ENCODE data around the gene IL1R1. TPM values are rescaled to one million over a fixed set of nuclear protein-coding genes. Genes with fewer than 3 reads are reported as not detected.

IL1R1 gene
- total and polyA plus RNA-seq, 10 of the 15 experiments (the other 5 are each of a cell fraction or from before 2014, with no cell fraction given) = 0.17 to 13.2 (median 0.53) TPM

DNA sequence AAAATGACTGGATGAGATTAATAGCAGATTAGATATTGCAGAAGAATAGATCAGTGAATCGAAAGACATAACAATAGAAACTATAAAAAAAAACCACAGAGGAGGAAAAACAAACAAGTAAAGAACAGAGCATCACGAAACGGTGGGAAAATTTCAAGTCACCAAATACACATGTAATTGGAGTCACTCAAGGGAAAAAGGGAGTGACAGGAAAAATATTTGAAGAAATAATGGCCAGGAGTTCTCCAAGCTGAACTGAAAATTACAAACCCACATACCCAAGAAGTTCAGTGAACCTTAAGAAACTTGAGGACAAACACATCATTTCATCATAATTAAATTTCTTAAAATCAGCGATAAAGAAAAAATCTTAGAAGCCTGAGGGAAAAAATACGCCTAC is 11.0 kb upstream of the IL1R1 start (continued):
- TF ChIP-seq MLLT1 (IDR thresholded peaks at IDR 0.05) (no peak), SP1 (IDR thresholded peaks at IDR 0.05; ENCODE audit: low read depth, low read length) (no peak), RBBP5 (conservative IDR thresholded peaks at IDR 0.05) (no peak), BCL11A (IDR thresholded peaks at IDR 0.05; ENCODE audit: low read depth, low read length) (no peak), MYB (IDR thresholded peaks at IDR 0.05; ENCODE audit: borderline replicate concordance, low read depth, low read length) (no peak), MEF2A (IDR thresholded peaks at IDR 0.05; ENCODE audit: insufficient read depth, low read depth, low read length) (no peak), TCF3 (IDR thresholded peaks at IDR 0.05; ENCODE audit: borderline replicate concordance, insufficient read depth, low read depth, low read length) (no peak), CHD2 (IDR thresholded peaks at IDR 0.05; ENCODE audit: borderline replicate concordance, low read depth, low read length) (no peak)

DNA sequence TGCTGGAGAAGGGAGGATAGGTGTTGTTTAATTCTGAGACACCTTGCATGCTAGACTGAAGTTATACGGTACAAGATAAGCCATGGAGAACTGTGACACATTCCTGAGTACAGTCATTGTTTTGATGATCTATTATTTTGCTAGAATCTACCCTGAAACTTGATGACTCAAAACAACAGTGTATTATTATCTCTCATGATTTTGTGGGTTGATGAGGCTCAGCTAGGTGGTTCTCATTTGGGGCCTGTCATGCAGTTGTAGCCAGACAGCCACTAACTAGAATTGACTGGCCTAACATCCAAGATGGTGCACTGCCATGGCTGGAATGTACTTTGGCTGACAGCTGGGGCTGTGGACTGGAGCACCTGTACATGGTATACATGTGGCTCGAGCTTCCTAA is 5.4 kb upstream of the IL1R1 start:
- H3K4me3 ChIP-seq = no peak overlapping the region
- POLR2A ChIA-PET = interaction anchor here (1.4 kb wide), 1 partner anchor 11 kb away, joined by 3 read pairs; no protein-coding TSS in a partner anchor
- TF ChIP-seq, protein P1, sequence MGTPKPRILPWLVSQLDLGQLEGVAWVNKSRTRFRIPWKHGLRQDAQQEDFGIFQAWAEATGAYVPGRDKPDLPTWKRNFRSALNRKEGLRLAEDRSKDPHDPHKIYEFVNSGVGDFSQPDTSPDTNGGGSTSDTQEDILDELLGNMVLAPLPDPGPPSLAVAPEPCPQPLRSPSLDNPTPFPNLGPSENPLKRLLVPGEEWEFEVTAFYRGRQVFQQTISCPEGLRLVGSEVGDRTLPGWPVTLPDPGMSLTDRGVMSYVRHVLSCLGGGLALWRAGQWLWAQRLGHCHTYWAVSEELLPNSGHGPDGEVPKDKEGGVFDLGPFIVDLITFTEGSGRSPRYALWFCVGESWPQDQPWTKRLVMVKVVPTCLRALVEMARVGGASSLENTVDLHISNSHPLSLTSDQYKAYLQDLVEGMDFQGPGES (IDR thresholded peaks at IDR 0.05) = no peak
- TF ChIP-seq KAT2A (conservative IDR thresholded peaks at IDR 0.05; ENCODE audit: control insufficient read depth, low read depth, low read length) (no peak), RUNX3 (IDR thresholded peaks at IDR 0.05; ENCODE audit: low read length) (peak; percentile 29; the same call in 1 of the 2 replicates), BCL11A (IDR thresholded peaks at IDR 0.05; ENCODE audit: low read depth, low read length) (0 out of 2 replicates have a peak, but pooled peaks have one; percentile 15)
- CTCF ChIA-PET = interaction anchor here (0.5 to 2.6 kb wide), 8 partner anchors 15 to 103 kb away, joined by 3 to 12 read pairs (median 3); no protein-coding TSS in a partner anchor
- H2AFZ ChIP-seq (ENCODE audit: control insufficient read depth, low read depth, low read length) = no peak overlapping the region
- FAIRE-seq (no peak), ATAC-seq (peak; percentile 69), DNase-seq (ENCODE audit: low read depth, low spot score) (no peak)
- no peaks in the 10 kb centered on the region for H4K20me1 ChIP-seq (ENCODE audit: control insufficient read depth, insufficient read depth)
- H3K9ac ChIP-seq (ENCODE audit: control insufficient read depth, insufficient read depth, low read length) = no peak overlapping the region
- intact Hi-C loops (cut with micrococcal nuclease; ENCODE audit: unreplicated experiment) (no loop called here), in situ Hi-C loops (cut with MboI) (no loop called here)
- RAD21 ChIA-PET (ENCODE audit: unreplicated experiment) = interaction anchor here (1.2 to 2.0 kb wide), 3 partner anchors 29 to 54 kb away, joined by 3 to 6 read pairs (median 4); no protein-coding TSS in a partner anchor
- H3K4me2 ChIP-seq (ENCODE audit: control insufficient read depth, insufficient read depth) = no peak overlapping the region
- no peaks in the 10 kb centered on the region for H3K79me2 ChIP-seq (ENCODE audit: control insufficient read depth, insufficient read depth, low read length)
- BruUV-seq (replicated peaks) = no TSS peak
- 0% methylated on average over 2 of the region's 2 CpGs for WGBS (ENCODE audit: insufficient coverage, insufficient replicate concordance, low lambda C conversion rate, missing lambda C conversion rate)
- peaks cover 6% of the 10 kb centered on the region; the same call in 2 of the 3 replicates for H3K9me3 ChIP-seq (replicated peaks; ENCODE audit: control insufficient read depth, insufficient read depth, low read length)
- SMC1A ChIA-PET (ENCODE audit: uncharacterized antibody, unreplicated experiment) = interaction anchor here (0.8 to 2.0 kb wide), 9 partner anchors 9 to 55 kb away, joined by 3 to 6 read pairs (median 4); no protein-coding TSS in a partner anchor
- no peaks in the 10 kb centered on the region for H3K36me3 ChIP-seq (ENCODE audit: control insufficient read depth in 2 of 2, insufficient read depth in 2 of 2, low read length in 1 of 2)
- no peak overlapping the region for H3K27ac ChIP-seq (ENCODE audit: control insufficient read depth, insufficient read depth)
- H3K27me3 ChIP-seq (replicated peaks in 1 of 2; ENCODE audit: control insufficient read depth in 2 of 2, insufficient read depth in 2 of 2, low read length in 1 of 2) = no peaks in the 10 kb centered on the region
- no peaks in the 10 kb centered on the region for H3K4me1 ChIP-seq (ENCODE audit: control insufficient read depth, insufficient read depth, low read length)
